Neutrophil (primary cell): ENCODE data around the gene ZNF837.

Source experiments
- H3K27ac ChIP-seq: fragments of 200-600 bp; sonication (generic); 2 replicates; pipeline ENCODE4 v1.5.1; 2016; ENCODE audit warnings: mild to moderate bottlenecking, moderate library complexity
- H3K27me3 ChIP-seq: fragments of 200-600 bp; sonication (generic); 2 replicates; pipeline ENCODE4 v1.6.0; 2016; ENCODE audit warnings: mild to moderate bottlenecking
- H3K36me3 ChIP-seq: fragments of 200-600 bp; sonication (generic); 2 replicates; pipeline ENCODE4 v1.5.1; 2017
- H3K4me1 ChIP-seq, 2 experiments: fragments of 200-600 bp in 1 of 2; sonication (generic) in 1 of 2; 1 replicate in 1 of 2; 2 replicates in 1 of 2; pipeline versions ENCODE4 v1.5.1 to v1.6.1; 2013 to 2016; ENCODE audit warnings: low read depth in 1 of 2, low read length in 1 of 2, mild to moderate bottlenecking in 1 of 2, moderate library complexity in 1 of 2; ENCODE audit not compliant: control insufficient read depth in 1 of 2, insufficient read depth in 1 of 2
- H3K4me3 ChIP-seq, 2 experiments: fragments of 200-600 bp in 1 of 2; sonication (generic) in 1 of 2; 1 replicate in 1 of 2; 2 replicates in 1 of 2; pipeline ENCODE4 v1.5.1; 2013 to 2016; ENCODE audit warnings: low read depth in 1 of 2, low read length in 1 of 2, mild to moderate bottlenecking in 1 of 2, moderate library complexity in 1 of 2
- H3K9me3 ChIP-seq: fragments of 200-600 bp; sonication (generic); 2 replicates; pipeline ENCODE4 v1.5.1; 2016
- TF ChIP-seq, protein P1 (sequence below): fragments of 200-600 bp; sonication (generic); IDR thresholded peaks from 2 replicates; pipeline ENCODE4 v1.5.1; 2016; ENCODE audit warnings: antibody characterized with exemption

The ZNF837 gene

DNA sequence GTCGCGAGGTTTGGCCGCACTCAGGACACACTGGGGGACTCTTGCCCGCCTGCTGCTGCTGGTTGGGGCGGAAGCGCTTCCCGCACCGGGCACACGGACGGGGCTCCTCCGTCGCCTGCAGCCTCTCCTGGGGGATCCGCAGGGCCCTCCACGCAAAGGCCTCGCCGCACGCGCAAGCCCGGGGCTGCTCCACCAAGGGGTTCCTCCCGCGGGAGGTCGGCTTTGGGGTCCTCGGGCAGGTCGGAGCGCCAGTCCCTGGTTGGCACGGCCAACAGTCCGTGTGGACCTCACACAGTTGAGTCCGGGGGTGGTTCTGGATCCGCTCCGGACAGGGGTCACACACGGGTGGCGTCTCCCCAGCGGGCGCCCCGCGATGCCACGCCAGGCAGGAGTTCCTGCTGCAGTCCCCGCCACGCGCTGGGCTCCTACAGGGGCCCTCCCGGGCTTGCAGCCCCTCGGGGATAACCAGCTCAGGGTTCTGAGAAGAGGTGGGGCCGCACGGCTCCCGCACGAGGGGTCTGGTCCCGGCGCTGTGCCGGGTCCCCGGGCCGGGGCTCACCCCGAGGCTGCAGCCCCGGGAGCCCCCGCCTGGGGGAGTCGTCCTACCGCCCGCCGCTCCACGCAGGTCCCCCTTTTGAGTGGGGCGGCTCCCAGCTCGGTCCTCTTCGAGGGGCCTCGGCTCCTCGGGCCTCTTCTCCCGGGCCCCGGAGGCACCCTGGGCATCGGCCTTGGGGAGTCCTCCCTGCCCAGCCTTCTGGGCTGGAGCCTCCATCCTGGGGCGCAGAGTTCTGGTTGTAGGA lies 12.1 kb downstream of the ZNF837 start:
- Histone ChIP-seq H3K4me3 (no peak overlapping the region), H3K27ac (no peak overlapping the region), H3K36me3 (no peaks in the 10 kb centered on the region), H3K9me3 (no peaks in the 10 kb centered on the region), H3K27me3 (no peaks in the 10 kb centered on the region), H3K4me1 (peaks cover 7% of the 10 kb centered on the region in 2 experiments)
- TF ChIP-seq, protein P1, sequence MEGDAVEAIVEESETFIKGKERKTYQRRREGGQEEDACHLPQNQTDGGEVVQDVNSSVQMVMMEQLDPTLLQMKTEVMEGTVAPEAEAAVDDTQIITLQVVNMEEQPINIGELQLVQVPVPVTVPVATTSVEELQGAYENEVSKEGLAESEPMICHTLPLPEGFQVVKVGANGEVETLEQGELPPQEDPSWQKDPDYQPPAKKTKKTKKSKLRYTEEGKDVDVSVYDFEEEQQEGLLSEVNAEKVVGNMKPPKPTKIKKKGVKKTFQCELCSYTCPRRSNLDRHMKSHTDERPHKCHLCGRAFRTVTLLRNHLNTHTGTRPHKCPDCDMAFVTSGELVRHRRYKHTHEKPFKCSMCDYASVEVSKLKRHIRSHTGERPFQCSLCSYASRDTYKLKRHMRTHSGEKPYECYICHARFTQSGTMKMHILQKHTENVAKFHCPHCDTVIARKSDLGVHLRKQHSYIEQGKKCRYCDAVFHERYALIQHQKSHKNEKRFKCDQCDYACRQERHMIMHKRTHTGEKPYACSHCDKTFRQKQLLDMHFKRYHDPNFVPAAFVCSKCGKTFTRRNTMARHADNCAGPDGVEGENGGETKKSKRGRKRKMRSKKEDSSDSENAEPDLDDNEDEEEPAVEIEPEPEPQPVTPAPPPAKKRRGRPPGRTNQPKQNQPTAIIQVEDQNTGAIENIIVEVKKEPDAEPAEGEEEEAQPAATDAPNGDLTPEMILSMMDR = no peak

DNA sequence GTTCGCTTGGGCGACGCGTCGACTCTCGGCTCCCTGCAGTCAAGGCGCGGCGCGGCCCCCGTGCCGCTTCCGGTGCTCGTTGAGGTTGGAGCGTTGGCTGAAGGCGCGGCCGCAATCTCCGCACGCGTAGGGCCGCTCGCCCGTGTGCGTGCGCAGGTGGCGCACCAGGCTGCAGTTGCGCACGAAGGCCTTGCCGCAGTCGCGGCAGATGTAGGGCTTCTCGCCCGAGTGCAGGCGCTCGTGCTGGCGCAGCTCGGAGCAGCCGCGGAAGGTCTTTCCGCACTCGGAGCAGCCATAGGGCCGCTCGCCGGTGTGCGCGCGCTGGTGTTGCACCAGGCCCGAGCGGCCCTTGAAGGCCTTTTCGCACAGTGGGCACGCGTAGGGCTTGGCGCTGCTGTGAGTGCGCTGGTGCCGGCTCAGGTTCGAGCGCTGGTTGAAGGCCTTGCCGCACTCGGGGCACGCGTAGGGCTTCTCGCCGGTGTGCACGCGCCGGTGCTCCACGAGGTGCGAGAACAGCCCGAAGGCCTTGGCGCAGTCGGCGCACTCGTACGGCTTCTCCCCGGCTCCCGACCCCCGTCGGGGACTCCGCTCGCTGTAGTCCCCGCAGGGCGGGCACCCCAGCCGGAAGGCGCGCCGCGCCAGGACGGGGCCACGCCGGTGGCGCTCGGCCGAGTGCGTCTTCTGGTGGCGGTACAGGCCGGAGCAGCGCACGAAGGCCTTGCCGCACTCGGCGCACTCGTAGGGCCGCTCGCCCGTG lies 13.0 kb downstream of the ZNF837 start:
- Histone ChIP-seq H3K36me3 (no peaks in the 10 kb centered on the region), H3K4me1 (peaks cover 12 to 14% of the 10 kb centered on the region in 2 experiments), H3K4me3 (no peak overlapping the region), H3K27ac (no peak overlapping the region), H3K27me3 (no peaks in the 10 kb centered on the region), H3K9me3 (no peaks in the 10 kb centered on the region)
- TF ChIP-seq, protein P1 = no peak

GRCh38 chr19:58366585-58367430 lies 14.0 kb downstream of the ZNF837 start:
- no peak overlapping the region for H3K27ac ChIP-seq
- H3K9me3 ChIP-seq = no peaks in the 10 kb centered on the region
- H3K27me3 ChIP-seq = no peaks in the 10 kb centered on the region
- peaks cover 19 to 22% of the 10 kb centered on the region in 2 experiments for H3K4me1 ChIP-seq
- TF ChIP-seq, protein P1 = no peak
- H3K4me3 ChIP-seq = no peak overlapping the region
- no peaks in the 10 kb centered on the region for H3K36me3 ChIP-seq

DNA sequence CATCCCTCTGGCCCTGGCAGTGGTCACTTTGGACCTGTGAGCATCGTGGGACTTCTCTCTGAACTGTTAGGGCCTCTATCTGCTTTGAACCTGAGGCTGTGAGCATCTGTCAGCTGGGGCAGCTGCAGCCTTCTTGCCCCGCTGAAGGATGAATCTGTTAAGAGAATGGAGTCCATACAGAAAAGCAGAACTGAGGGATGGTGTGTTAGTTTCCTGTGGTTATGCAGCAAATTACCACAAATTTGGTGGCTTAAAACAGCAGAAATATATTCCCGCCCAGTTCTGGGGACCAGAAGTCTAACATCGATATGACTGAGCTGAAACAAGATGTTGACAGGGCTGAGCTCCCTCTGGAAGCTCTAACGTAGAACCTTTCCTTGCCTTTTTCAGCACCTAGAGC lies 16.7 kb downstream of the ZNF837 start:
- H3K27ac ChIP-seq = peak overlapping the region; percentile 56
- no peak overlapping the region for H3K4me3 ChIP-seq
- H3K4me1 ChIP-seq = peaks cover 21 to 24% of the 10 kb centered on the region in 2 experiments
- H3K27me3 ChIP-seq = no peaks in the 10 kb centered on the region
- no peaks in the 10 kb centered on the region for H3K9me3 ChIP-seq
- H3K36me3 ChIP-seq = no peaks in the 10 kb centered on the region
- TF ChIP-seq, protein P1 = no peak

GRCh38 chr19:58362272-58362994 lies 18.4 kb downstream of the ZNF837 start, which contains the start of gene ZNF497:
Gene ZNF497, minus strand, starts transcription at chr19:58362751. Its CDS starts 5,116 bp downstream, at chr19:58357635.
- peaks cover 9% of the 10 kb centered on the region for H3K27me3 ChIP-seq
- peak within 1 kb of the TSS; percentile 78 for H3K27ac ChIP-seq

More at GRCh38 chr19:58362272-58362994, 18.4 kb downstream of the ZNF837 start, which contains the start of gene ZNF497:
- H3K4me1 ChIP-seq = peaks cover 21 to 24% of the 10 kb centered on the region in 2 experiments
- H3K4me3 ChIP-seq = peak within 1 kb of the TSS; percentile 81 to 91
- no peaks in the 10 kb centered on the region for H3K36me3 ChIP-seq
- H3K9me3 ChIP-seq = no peaks in the 10 kb centered on the region
- TF ChIP-seq, protein P1 = no peak
